Measurements from ENCODE around the gene GALM. TPM values are rescaled to one million over a fixed set of nuclear protein-coding genes. Genes with fewer than 3 reads are reported as not detected.

The GALM gene
- total RNA-seq, 1 experiment from 2014 or later, result 10.0 TPM

DNA sequence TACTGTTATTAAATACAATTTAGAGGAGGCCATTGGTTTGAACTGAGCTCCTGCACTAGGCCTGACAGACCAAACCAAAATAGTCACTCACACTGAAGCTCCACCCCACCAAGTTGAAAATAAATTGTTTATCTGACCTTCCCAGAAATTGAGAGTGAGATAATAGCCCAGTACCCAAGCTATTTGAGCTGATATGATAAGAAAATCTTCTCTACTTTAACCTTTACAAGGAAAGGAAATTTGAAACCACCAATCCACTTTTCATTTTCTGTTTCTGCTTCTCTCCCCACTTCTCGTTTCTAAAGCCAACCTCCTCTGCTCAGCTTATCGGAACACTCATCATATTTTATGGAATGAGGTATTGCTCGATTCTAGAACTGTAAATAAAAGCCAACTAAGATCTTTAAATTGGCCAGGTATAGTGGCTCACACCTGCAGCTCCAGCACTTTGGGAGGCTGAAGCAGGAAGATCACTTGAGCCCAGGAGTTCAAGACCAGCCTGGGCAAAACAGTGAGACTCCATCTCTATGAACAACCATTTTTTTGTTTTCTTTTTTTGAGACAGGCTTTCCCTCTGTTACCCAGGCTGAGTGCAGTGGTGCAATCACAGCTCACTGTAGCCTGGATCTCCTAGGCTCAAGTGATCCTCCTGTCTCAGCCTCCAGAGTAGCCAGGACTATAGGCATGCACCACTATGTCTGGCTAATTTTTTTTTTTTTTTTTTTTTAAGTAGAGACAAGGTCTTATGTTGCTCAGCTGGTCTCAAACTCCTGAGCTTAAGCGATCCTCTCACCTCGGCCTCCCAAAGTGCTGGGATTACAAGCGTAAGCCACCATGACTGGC lies 13.3 kb upstream of the GALM start:
- H3K4me2 ChIP-seq (ENCODE audit: insufficient read depth, insufficient read length, low read length), result no peak overlapping the region
- H4K5ac ChIP-seq (ENCODE audit: insufficient read length, low read depth, low read length), result no peak overlapping the region
- H3K27me3 ChIP-seq (ENCODE audit: insufficient read depth, low read length), result no peaks in the 10 kb centered on the region
- no peak overlapping the region for H3K56ac ChIP-seq (ENCODE audit: insufficient read length, low read depth, low read length)
- no peaks in the 10 kb centered on the region; the same call in 1 of the 2 replicates for H3K27me3 Mint-ChIP-seq (ENCODE audit: low read depth)
- H3K9me3 Mint-ChIP-seq, result no peaks in the 10 kb centered on the region
- H3K4me1 ChIP-seq (ENCODE audit: insufficient read depth, low read length), result no peaks in the 10 kb centered on the region
- no peak overlapping the region for H3K27ac ChIP-seq (ENCODE audit: insufficient read length, low read depth, low read length)
- H3K14ac ChIP-seq (ENCODE audit: insufficient read depth, low read length), result no peak overlapping the region
- H3K9me3 ChIP-seq (ENCODE audit: control insufficient read depth, low read depth, low read length), result no peaks in the 10 kb centered on the region
- no peaks in the 10 kb centered on the region for H3K79me1 ChIP-seq (ENCODE audit: insufficient read depth, low read depth, low read length, poor library complexity, severe bottlenecking)
- H2AK5ac ChIP-seq (ENCODE audit: insufficient read length, low read length), result no peak overlapping the region
- no peak for DNase-seq
- H2BK120ac ChIP-seq (ENCODE audit: low read depth, low read length, poor library complexity, severe bottlenecking), result no peak overlapping the region
- no peak overlapping the region for H3K18ac ChIP-seq (ENCODE audit: insufficient read length, low read depth, low read length)
- H2BK12ac ChIP-seq (ENCODE audit: insufficient read length, low read depth, low read length), result no peak overlapping the region
- no peak overlapping the region; a peak in 1 of 7 replicates for H3K27ac Mint-ChIP-seq
- no peak overlapping the region for H3K9ac ChIP-seq (ENCODE audit: extremely low read depth, insufficient read length, low read length)
- WGBS (ENCODE audit: extremely low coverage, insufficient read length, low lambda C conversion rate), result no CpG with 5 or more reads among the region's 6 CpGs
- TF ChIP-seq, protein P1, sequence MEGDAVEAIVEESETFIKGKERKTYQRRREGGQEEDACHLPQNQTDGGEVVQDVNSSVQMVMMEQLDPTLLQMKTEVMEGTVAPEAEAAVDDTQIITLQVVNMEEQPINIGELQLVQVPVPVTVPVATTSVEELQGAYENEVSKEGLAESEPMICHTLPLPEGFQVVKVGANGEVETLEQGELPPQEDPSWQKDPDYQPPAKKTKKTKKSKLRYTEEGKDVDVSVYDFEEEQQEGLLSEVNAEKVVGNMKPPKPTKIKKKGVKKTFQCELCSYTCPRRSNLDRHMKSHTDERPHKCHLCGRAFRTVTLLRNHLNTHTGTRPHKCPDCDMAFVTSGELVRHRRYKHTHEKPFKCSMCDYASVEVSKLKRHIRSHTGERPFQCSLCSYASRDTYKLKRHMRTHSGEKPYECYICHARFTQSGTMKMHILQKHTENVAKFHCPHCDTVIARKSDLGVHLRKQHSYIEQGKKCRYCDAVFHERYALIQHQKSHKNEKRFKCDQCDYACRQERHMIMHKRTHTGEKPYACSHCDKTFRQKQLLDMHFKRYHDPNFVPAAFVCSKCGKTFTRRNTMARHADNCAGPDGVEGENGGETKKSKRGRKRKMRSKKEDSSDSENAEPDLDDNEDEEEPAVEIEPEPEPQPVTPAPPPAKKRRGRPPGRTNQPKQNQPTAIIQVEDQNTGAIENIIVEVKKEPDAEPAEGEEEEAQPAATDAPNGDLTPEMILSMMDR (conservative IDR thresholded peaks at IDR 0.05), result no peak
- no peak overlapping the region for H3K4ac ChIP-seq (ENCODE audit: low read depth, low read length)
- H3K23me2 ChIP-seq (ENCODE audit: insufficient read length, low read depth, low read length, poor library complexity, severe bottlenecking), result no peaks in the 10 kb centered on the region
- no peak overlapping the region for H3T11ph ChIP-seq (ENCODE audit: low read length)
- no peaks in the 10 kb centered on the region for H4K20me1 ChIP-seq (ENCODE audit: control insufficient read depth, insufficient read depth, insufficient read length)
- H4K91ac ChIP-seq (ENCODE audit: insufficient read length, low read depth, low read length), result no peak overlapping the region
- no peak overlapping the region for H3K4me3 Mint-ChIP-seq
- H2BK5ac ChIP-seq (ENCODE audit: insufficient read length, low read length), result no peak overlapping the region
- no peaks in the 10 kb centered on the region for H3K79me2 ChIP-seq (ENCODE audit: insufficient read depth, low read length)
- H4K8ac ChIP-seq (replicated peaks; ENCODE audit: insufficient read length, low read depth, low read length), result no peak overlapping the region
- H3K4me1 Mint-ChIP-seq, result no peaks in the 10 kb centered on the region
- no peak overlapping the region for H2BK15ac ChIP-seq (ENCODE audit: low read depth, low read length)
- no peak overlapping the region for H2AFZ ChIP-seq (ENCODE audit: low read length)
- no peaks in the 10 kb centered on the region for H3K36me3 Mint-ChIP-seq (ENCODE audit: insufficient read depth in 1 of 3, low read depth in 3 of 3)
- H2BK20ac ChIP-seq (ENCODE audit: low read depth, low read length, poor library complexity, severe bottlenecking), result no peak overlapping the region
- no peak overlapping the region for H3K23ac ChIP-seq (ENCODE audit: insufficient read length, low read depth, low read length)

All from H9 (cell line).